Cardiac fibroblast (primary cell): ENCODE measurements around the gene MFN2.

Source experiments
- DNase-seq, 2 donors: peaks; one replicate each; pipeline versions ENCODE4 v3.0.0 to v3.0.0-alpha.2; 2010; ENCODE audit warnings: low read depth in 2 of 2
- H3K4me3 ChIP-seq, 2 donors: replicated peaks in 1 of 2; 1 replicate in 1 of 2; 2 replicates in 1 of 2; pipeline ENCODE4 v1.5.1; 2011; ENCODE audit warnings: low read depth in 2 of 2, low read length in 2 of 2, mild to moderate bottlenecking in 2 of 2, moderate library complexity in 1 of 2
- TF ChIP-seq, protein P1 (sequence below): IDR thresholded peaks from one replicate; pipeline ENCODE4 v1.5.1; 2011; ENCODE audit warnings: low read depth, mild to moderate bottlenecking, low read length, inconsistent platforms

Gene MFN2

DNA sequence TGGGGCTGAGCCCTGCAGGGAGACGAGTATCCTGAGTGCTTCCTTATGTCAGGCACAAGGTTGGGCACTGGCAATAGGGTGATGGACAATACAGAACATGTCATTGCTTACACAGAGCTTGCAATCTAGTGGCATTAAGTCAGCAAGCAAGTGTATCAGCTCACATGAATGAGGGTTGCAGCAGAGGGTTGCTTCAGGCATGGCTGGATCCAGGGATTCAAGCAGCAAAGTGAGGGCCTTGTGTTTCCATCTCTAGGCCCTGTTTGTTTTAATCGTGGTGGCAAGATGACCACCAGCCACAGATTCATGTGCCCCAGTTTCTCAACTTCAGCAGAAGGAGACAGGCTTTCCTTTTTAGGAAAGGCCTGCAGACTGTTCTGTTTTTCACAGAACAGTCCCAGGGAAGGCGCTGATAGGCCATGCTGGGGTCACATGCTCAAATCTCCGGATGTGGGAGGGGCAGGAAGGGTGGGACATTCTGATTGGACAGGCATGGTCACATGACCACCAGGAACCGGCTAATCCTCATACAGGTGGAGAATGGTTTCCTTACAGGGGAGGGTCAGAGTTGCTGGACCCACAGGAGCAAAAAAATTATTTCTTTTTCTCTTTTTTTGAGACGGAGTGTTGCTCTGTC is 31.3 kb upstream of the MFN2 start:
- TF ChIP-seq, protein P1, sequence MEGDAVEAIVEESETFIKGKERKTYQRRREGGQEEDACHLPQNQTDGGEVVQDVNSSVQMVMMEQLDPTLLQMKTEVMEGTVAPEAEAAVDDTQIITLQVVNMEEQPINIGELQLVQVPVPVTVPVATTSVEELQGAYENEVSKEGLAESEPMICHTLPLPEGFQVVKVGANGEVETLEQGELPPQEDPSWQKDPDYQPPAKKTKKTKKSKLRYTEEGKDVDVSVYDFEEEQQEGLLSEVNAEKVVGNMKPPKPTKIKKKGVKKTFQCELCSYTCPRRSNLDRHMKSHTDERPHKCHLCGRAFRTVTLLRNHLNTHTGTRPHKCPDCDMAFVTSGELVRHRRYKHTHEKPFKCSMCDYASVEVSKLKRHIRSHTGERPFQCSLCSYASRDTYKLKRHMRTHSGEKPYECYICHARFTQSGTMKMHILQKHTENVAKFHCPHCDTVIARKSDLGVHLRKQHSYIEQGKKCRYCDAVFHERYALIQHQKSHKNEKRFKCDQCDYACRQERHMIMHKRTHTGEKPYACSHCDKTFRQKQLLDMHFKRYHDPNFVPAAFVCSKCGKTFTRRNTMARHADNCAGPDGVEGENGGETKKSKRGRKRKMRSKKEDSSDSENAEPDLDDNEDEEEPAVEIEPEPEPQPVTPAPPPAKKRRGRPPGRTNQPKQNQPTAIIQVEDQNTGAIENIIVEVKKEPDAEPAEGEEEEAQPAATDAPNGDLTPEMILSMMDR: no peak
- DNase-seq: peak in 1 of 2 donors; percentile 60

DNA sequence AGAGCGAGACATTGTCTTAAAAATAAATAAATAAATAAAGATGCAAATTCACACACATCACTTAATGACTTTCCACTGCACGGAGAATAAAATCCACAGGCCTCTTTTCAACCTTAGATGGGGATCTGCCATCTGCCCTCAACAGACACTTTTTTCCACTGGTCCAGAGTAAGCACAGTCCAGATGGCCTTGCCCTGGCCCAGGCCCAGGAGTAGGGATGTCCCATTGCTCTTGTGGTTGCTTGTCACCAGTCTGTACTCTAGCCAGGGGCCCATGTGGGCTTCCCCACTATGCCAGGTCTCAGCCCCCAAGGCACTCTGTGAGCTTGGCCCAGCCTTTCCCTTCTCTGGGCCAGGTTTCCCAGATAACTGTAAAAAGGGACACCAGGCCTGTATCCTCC is 28.3 kb upstream of the MFN2 start:
- TF ChIP-seq, protein P1: no peak
- no peak for DNase-seq
- no peak overlapping the region for H3K4me3 ChIP-seq

More for the DNA sequence above, 31.3 kb upstream of the MFN2 start:
- H3K4me3 ChIP-seq: no peak overlapping the region

DNA sequence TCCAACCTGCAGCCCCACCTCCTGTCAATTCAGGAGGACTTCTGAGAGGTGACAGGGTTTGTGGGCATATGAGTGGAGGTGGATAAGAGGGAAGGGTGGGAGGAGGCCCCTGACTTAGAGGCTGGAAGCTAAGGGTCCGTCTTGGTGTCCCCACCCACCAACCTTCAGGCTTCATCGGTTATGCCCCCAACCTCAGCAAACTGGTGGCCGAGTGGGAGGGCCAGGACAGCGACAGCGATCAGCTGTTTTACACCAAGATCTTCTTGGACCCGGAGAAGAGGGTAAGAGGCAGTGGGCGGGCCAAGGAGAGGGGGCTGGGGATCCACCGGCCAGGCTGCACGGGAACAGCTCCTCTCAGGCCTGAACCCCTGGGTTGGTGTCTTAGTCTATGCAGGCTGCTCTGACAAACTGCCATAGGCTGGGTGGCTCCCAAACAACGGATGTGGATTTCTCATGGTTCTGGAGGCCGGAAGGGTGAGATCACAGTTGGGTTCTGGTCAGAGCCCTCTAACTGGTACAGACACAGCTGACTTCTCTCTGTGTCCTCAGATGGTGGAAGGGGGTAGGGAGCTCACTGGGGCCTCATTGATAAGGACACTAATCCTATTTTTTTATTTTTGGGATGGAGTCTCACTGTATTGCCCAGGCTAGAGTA is 27.7 kb upstream of the MFN2 start:
- TF ChIP-seq, protein P1: no peak
- no peak overlapping the region for H3K4me3 ChIP-seq
- peak in 1 of 2 donors; percentile 43 for DNase-seq

DNA sequence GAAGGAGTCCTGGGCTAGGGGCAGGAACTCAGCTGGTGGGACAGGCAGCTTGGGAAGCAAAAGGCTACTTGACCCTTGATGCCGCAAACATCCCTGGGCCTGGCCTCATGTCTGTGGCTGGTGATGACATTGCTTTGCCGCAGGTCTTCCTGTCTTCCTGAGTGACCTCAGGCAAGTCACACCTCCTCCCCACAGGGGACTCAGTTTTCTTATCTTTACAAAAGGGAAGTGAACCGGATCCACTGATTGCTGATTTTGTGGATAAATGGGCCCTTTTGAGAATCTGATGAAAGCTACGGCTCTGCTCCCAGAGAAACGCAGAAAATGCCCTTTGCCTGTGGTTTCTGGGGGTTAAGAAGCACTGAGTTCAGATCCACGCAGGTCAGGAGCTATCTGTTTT is 25.0 kb upstream of the MFN2 start:
- DNase-seq: no peak
- no peak overlapping the region for H3K4me3 ChIP-seq

DNA sequence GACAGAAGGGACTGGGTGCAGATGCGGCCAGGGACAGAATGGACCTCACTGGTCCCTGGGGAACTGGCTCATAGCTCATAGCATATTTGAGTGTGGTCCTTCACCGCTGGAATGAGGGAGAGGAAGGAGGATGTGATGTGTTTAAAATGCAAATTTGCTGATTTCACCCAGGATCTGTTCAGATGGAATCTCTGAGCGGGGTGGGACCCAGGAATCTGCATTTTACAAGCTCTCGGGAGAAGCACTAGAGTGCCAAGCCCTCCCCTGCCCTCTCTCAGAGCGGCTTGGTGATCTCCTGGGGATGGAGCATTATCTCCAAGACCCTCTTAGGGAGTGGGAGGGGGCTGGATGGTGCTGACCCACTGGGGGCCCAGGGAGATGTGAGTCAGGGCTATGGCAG is 22.8 kb upstream of the MFN2 start:
- no peak for DNase-seq
- no peak overlapping the region for H3K4me3 ChIP-seq
- TF ChIP-seq, protein P1: no peak

More for the DNA sequence above, 25.0 kb upstream of the MFN2 start:
- TF ChIP-seq, protein P1: no peak

DNA sequence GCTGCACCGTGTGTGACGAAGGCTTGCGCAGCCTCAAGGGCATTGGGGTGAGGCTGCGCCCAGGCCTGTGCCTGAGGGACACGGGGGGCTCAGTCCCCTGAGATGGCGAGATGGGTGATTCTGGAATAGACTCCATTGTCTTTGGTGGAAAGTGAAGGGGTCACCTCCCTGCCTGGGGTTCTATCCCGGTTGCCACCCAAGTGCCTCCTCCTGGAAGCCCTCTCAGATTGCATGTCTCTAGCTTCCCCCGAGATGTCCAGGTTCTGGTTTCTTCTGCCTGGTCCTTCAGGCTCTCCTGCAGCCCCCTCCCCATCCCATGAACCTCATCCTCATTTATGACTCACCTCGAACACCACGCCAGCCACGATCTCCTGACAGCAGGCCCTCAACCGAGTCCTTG is 22.3 kb upstream of the MFN2 start:
- TF ChIP-seq, protein P1: no peak
- H3K4me3 ChIP-seq: no peak overlapping the region
- no peak for DNase-seq
